Esophagus squamous epithelium (tissue), 5 donors: Measurements from ENCODE around the gene GPC5. TPM values are rescaled to one million over a fixed set of nuclear protein-coding genes. Genes with fewer than 3 reads are reported as not detected.

Experiments used
- DNase-seq: peaks from one replicate; lab custom pipeline; 2025; lab: John Stamatoyannopoulos, UW
- H3K27ac ChIP-seq, 4 donors: fragments of 200-600 bp; sonication (generic); one replicate each; pipeline ENCODE4 v1.5.1; 2016 to 2019; ENCODE audit warnings: mild to moderate bottlenecking in 1 of 4
- H3K27me3 ChIP-seq, 4 donors: fragments of 200-600 bp; sonication (generic); 1 replicate in 3 of 4; 2 replicates in 1 of 4; pipeline versions ENCODE4 v1.5.1 to v1.6.0; 2017 to 2021; ENCODE audit warnings: antibody characterized with exemption in 1 of 4
- H3K36me3 ChIP-seq, 3 donors: fragments of 200-600 bp; sonication (generic); one replicate each; pipeline ENCODE4 v1.5.1; 2016 to 2019
- H3K4me1 ChIP-seq, 3 donors: fragments of 200-600 bp; sonication (generic); one replicate each; pipeline ENCODE4 v1.5.1; 2017 to 2019
- H3K4me3 ChIP-seq, 4 donors: fragments of 200-600 bp; sonication (generic); 1 replicate in 3 of 4; 2 replicates in 1 of 4; pipeline ENCODE4 v1.5.1; 2016 to 2019; ENCODE audit warnings: mild to moderate bottlenecking in 2 of 4, moderate library complexity in 1 of 4
- H3K9me3 ChIP-seq, 3 donors: fragments of 200-600 bp; sonication (generic); one replicate each; pipeline ENCODE4 v1.5.1; 2016 to 2019
- POLR2A ChIP-seq, 4 donors: fragments of 450-650 bp; IDR thresholded peaks; one replicate each; pipeline ENCODE4 v1.6.1; 2017; ENCODE audit warnings: antibody characterized with exemption in 4 of 4, mild to moderate bottlenecking in 4 of 4, moderate library complexity in 3 of 4
- WGBS, 2 donors: methylation state at CpG; one replicate each; pipeline ENCODE4 v1.1.5; 2018; 5-methylcytosine and 5-hydroxymethylcytosine counted together
- intact Hi-C: fragments of 100-400 bp; cut with DNase I; formaldehyde crosslinking; loops from one replicate; pipeline ENCODE4 v1.15.0; 2022
- total RNA-seq, 4 donors: library from RNA; depleted of rRNA; stranded (reverse); fragments of >200 nt; gene quantifications; one replicate each; pipeline ENCODE4 v1.1.0, GENCODE V29; 2016
- TF ChIP-seq, protein P1 (sequence below), 6 experiments: fragments of 450-650 bp in 4 of 6; fragments of 200-600 bp in 2 of 6; sonication (generic) in 2 of 6; IDR thresholded peaks; one replicate each; pipeline ENCODE4 v1.5.1; 2016 to 2019; ENCODE audit warnings: antibody characterized with exemption in 6 of 6, mild to moderate bottlenecking in 4 of 6, moderate library complexity in 4 of 6
- donor health status: DM: yes; HTN: yes; CAD: no.

GPC5 gene
- total RNA-seq, 4 donors from 2014 or later = not detected

DNA sequence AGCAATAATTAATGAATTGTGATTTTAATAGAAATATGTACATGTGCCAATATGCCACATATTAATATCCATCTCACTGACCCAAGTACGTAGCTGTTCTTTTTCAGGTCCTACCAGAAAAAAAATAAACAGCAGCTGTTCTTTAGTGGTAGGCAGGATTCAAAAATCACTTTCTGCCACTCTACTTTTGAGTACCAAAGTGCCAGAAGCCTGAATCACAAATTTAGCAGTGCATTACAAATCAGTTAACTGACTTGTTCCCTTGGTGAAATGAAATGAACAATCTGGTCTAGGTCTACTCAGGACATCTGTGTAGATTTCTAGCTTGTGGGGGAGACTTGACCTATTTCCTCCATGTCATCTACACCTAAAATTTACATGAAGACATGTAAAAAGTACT, 1052.6 kb downstream of the GPC5 start:
- Histone ChIP-seq H3K27ac (no peak overlapping the region), H3K4me3 (no peak overlapping the region), H3K27me3 (no peaks in the 10 kb centered on the region), H3K4me1 (no peaks in the 10 kb centered on the region), H3K9me3 (no peaks in the 10 kb centered on the region), H3K36me3 (no peaks in the 10 kb centered on the region)
- TF ChIP-seq, protein P1, sequence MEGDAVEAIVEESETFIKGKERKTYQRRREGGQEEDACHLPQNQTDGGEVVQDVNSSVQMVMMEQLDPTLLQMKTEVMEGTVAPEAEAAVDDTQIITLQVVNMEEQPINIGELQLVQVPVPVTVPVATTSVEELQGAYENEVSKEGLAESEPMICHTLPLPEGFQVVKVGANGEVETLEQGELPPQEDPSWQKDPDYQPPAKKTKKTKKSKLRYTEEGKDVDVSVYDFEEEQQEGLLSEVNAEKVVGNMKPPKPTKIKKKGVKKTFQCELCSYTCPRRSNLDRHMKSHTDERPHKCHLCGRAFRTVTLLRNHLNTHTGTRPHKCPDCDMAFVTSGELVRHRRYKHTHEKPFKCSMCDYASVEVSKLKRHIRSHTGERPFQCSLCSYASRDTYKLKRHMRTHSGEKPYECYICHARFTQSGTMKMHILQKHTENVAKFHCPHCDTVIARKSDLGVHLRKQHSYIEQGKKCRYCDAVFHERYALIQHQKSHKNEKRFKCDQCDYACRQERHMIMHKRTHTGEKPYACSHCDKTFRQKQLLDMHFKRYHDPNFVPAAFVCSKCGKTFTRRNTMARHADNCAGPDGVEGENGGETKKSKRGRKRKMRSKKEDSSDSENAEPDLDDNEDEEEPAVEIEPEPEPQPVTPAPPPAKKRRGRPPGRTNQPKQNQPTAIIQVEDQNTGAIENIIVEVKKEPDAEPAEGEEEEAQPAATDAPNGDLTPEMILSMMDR (IDR thresholded peaks at IDR 0.05) = no peak
- TF ChIP-seq POLR2A (IDR thresholded peaks at IDR 0.05) = no peak
- intact Hi-C loops = no loop called here
- DNase-seq = no peak
- 61 to 75% methylated on average over 1 of the region's 1 CpG for WGBS, 2 donors

DNA sequence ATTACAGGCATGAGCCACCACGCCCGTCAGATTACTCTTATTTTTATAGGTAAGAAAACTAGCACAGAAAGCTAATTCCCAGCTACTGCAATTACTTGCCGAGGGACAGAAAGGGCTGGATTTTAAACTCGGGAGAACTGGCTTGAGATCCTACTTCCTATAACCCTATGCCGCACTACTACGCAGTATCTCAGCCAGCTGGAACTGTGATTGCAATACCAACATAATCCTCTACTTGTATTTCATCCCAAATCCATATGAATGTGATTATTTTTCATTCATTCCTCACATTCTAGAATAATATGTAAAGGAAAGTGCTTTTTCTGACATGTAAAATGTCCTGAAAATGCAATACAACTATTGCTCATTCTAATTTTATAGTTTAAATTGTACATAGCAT, 1054.4 kb downstream of the GPC5 start:
- TF ChIP-seq POLR2A (IDR thresholded peaks at IDR 0.05) = no peak
- TF ChIP-seq, protein P1 (IDR thresholded peaks at IDR 0.05) = no peak
- no peak overlapping the region for H3K4me3 ChIP-seq
- 87 to 88% methylated on average over 6 of the region's 6 CpGs for WGBS, 2 donors
- no peaks in the 10 kb centered on the region for H3K36me3 ChIP-seq
- no peak for DNase-seq
- intact Hi-C loops = no loop called here
- no peaks in the 10 kb centered on the region for H3K9me3 ChIP-seq
- no peaks in the 10 kb centered on the region for H3K27me3 ChIP-seq
- H3K27ac ChIP-seq = no peak overlapping the region
- H3K4me1 ChIP-seq = no peaks in the 10 kb centered on the region

DNA sequence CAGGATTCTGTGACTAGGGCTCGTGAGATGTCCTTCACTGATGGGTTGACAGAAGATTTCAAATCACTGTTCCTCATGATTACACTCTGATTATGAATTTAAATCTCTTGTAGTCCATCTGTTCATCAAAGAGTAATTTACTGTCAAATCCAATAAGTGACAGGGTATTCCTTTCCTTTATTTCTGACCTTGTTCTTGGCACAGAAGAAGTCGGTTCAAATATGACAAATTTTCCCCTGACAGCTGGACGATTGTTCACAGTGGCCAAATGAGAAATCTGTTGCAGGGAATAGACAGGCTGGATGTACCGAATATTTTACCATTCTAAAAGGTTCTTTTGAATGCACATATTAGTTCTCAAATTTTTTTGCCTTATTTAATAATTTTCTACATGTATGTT, 1060.9 kb downstream of the GPC5 start:
- DNase-seq = no peak
- Histone ChIP-seq H3K27ac (no peak overlapping the region), H3K36me3 (no peaks in the 10 kb centered on the region), H3K4me1 (no peaks in the 10 kb centered on the region), H3K9me3 (no peaks in the 10 kb centered on the region), H3K4me3 (no peak overlapping the region), H3K27me3 (no peaks in the 10 kb centered on the region)
- WGBS, 2 donors = 61 to 66% methylated on average over 4 of the region's 4 CpGs
- TF ChIP-seq, protein P1 (IDR thresholded peaks at IDR 0.05) = no peak
- TF ChIP-seq POLR2A (IDR thresholded peaks at IDR 0.05) = no peak
- intact Hi-C loops = no loop called here

DNA sequence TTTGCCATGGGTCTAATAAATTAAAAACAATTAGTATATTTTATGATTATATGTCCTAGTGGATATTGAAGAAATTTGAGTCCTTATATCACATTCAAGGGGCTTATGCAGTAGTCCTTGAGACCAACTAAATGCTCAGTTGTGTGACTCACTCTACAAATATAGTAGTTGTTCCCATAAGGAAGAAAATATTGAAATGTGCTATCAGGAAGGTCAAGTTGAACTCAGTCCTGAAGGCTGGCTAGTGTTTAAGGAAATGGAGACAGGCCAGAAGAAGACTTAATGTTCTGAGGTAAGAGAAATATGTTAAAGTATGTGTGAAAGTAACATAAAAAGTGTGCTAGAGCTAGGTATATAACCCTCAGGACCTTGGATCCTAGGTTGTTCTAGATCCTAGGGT, 1062.1 kb downstream of the GPC5 start:
- DNase-seq = no peak
- H3K4me1 ChIP-seq = no peaks in the 10 kb centered on the region
- H3K9me3 ChIP-seq = no peaks in the 10 kb centered on the region
- H3K27ac ChIP-seq = no peak overlapping the region
- no peak overlapping the region for H3K4me3 ChIP-seq
- TF ChIP-seq POLR2A (IDR thresholded peaks at IDR 0.05) = no peak
- TF ChIP-seq, protein P1 (IDR thresholded peaks at IDR 0.05) = no peak
- intact Hi-C loops = no loop called here
- no peaks in the 10 kb centered on the region for H3K36me3 ChIP-seq
- no peaks in the 10 kb centered on the region for H3K27me3 ChIP-seq

DNA sequence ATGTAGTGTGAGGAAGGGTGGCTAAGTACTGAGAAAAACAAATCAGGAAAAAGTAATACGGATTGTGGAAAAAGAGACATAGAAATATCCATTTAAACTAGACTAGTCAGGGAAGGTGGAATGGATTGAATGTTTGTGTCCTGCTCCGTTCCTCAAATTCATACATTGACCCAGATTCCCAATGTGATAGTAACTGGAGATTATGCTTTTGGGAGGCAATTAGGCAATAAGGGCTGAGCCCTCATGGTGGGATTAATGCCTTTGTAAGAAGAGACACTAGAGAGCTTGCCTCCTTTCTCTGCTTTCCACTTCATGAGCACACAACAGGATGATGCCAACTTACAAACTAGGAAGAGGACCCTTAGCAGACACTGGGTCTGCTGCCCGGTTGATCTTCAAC, 1063.0 kb downstream of the GPC5 start:
- Histone ChIP-seq H3K27ac (no peak overlapping the region), H3K9me3 (no peaks in the 10 kb centered on the region), H3K4me1 (no peaks in the 10 kb centered on the region), H3K4me3 (no peak overlapping the region), H3K36me3 (no peaks in the 10 kb centered on the region), H3K27me3 (no peaks in the 10 kb centered on the region)
- WGBS, 2 donors = 78 to 88% methylated on average over 3 of the region's 3 CpGs
- intact Hi-C loops = no loop called here
- TF ChIP-seq POLR2A (IDR thresholded peaks at IDR 0.05) = no peak
- TF ChIP-seq, protein P1 (IDR thresholded peaks at IDR 0.05) = no peak
- no peak for DNase-seq
